ENCODE measurements around the gene OPTC.
A peak's percentile ranks its signal among the peaks of the same experiment; 100 is the strongest.
"Not testable (repeated sequence)": the region's sequence is repeated elsewhere in the genome, so short reads cannot be mapped to it uniquely, and the experiment has no call there.

The OPTC gene

DNA sequence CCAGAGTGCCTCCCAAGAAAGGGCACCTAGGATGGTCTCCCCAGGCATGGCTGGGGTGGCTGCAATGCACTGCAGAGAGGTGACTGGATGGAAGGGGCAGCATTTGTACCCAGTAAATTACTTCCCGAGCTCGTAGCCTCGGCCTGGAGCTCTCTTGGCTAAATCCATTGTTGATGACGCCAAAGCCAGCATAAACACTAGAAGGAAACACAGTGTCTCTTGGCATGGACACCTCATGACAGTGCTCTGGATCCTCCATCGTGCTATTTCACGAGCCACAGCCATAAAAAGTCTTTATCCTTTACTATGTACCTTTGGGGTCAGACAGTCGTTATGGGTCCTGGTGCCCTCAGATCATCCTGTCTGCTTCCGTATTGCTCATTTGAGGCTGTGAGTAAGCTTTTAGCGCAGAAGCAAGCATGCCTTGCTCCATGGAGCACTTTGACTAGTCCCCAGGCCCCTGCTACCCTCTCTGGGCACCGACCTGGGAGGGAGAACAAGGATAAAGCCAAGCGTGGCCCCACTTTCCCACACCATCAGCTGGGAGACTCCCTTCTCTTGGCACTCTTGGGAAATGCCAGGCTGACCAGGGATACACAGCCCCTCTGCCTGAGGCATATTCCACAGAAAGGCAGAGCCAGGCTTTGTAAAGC, 28.7 kb upstream of the OPTC start:
- DNase-seq (ENCODE audit: low read depth) = no peak

DNA sequence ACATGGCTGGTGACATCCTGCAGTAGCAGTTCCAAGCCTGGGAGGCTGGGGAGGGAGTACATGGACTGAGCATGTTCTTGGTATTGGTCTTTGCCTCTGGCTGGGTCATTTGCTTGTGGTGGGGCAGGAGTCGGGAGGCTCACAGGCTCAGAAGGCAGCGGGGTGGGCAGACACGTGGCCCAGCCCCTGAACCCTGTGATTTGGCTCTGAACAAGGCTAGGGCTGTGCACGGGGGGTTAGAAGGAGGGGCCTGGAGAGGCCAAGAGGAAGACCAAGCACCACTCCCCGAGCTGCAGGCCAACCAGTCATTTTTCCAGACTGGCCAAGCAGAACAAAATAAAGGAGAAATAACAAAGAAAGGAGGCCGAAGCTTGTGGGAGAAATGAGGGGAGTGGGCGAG, 28.0 kb upstream of the OPTC start:
- no peak for DNase-seq (ENCODE audit: low read depth)

DNA sequence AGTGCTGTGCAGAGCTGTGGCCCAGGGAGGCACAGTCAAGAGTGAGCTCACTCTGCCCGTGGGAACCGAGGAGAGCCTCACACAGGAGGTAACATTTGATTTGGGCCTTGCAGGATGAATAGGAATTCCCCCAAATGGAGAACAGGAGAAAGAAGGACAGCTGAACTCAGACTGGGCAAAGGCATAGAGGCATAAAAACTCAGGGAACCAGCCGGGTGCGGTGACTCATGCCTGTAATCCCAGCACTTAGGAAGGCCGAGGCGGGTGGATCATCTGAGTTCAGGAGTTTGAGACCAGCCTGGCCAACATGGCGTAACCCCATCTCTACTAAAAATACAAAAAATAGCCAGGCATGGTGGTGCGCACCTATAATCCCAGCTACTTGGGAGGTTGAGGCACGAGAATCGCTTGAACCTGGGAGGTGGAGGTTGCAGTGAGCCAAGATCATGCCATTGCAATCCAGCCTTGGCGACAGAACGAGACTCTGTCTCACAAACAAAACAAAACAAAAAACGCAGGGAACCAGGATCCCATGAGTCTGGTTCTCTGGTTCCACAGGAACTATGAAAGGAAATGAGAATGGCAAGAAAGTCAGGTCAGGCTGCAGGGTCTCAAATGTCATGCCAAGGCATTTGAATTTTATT, 26.9 kb upstream of the OPTC start:
- DNase-seq (ENCODE audit: low read depth) = not testable (repeated sequence)

DNA sequence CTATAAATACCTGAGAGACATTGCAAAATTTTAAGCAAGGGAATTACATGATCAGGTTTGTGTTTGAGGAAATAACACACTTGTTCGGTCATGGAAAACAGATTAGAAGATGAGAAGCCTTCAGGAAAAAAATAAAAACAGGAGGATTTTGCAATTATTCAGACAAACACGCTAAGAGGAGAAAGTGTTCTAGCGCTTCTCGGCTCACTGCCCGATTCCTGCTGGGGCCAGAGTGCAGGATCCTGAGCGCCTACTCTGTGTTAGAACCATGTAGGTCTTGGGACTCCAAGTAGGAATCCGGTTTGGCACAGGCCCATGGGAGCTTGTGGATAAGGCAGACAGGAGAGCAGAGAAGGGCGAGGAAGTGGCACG, 26.4 kb upstream of the OPTC start:
- no peak for DNase-seq (ENCODE audit: low read depth)

DNA sequence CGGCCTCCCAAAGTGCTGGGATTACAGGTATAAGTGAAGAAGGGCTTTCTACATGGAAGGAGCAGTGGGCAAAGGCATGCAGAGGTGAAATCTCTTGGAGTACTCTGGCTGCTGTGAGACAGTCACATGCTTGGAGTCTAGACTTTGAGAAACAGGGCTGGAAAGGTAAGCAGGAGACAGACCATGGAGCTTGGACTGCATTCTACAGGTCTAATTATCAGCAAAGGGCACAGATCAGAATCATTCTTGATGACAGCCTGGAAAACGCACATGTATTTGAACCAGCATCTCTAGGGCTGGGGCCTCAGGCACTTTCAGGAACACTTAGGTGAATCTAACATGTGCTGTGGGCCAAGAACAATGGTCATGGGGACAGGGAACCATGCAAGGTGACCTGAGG, 25.6 kb upstream of the OPTC start:
- no peak for DNase-seq (ENCODE audit: low read depth)

DNA sequence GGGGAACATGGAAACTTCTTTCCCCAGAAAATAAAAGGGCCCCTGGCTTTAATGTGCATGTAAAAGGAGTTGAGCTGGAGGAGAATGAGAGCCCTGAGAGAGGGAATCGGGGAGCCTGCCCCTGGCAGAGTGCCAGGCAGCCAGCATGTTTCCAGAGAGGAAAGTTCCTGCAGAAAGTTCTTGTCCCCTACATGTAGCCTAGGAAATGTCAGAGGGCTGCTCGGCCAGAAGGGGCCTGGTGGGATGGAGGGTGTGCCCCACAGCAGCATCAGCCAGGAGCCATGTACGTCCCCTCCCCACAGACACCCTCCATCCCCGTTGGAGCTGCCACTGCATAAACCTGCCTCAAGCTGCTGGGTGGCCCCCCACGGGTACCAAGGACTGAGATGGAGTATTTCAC, 23.7 kb upstream of the OPTC start:
- DNase-seq (ENCODE audit: low read depth) = no peak

DNA sequence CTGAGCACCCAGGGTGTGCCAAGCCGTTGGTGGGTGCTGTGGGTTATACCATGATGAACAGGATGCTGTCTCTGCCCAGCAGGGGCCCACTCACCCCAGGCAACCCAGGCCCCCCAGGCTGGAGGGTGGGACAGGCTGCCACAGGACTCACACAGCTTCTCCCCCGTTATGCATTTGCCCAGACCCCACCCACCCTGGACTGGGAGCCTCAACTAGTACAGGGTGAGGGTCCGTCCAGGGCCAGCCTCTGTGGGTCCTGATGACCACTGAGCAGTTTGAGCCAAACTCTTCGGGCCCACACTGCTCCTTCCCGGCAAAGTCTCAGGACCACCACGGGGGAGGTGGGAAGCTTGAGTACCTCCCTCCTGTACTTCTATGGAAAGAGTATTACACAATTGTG, 22.1 kb upstream of the OPTC start:
- DNase-seq (ENCODE audit: low read depth) = no peak

DNA sequence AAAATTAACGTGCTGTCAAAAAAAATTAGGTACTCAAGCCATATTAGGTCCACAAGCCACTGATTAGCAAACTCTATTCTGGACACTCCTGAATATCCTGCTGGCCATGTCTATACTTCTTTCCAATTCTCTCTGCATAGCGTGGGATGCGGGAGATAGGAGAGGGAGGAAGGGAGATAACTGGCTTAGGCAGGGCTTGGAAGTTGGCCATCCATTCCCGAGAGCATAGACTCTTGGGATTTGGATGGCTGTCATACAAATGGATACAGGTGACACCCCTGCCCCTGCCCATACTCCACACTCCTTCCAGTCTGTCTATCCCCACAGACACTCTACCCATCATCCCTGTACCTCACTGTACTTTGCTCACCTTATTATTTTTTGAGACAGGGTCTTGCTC, 20.7 kb upstream of the OPTC start:
- no peak for DNase-seq (ENCODE audit: low read depth)

DNA sequence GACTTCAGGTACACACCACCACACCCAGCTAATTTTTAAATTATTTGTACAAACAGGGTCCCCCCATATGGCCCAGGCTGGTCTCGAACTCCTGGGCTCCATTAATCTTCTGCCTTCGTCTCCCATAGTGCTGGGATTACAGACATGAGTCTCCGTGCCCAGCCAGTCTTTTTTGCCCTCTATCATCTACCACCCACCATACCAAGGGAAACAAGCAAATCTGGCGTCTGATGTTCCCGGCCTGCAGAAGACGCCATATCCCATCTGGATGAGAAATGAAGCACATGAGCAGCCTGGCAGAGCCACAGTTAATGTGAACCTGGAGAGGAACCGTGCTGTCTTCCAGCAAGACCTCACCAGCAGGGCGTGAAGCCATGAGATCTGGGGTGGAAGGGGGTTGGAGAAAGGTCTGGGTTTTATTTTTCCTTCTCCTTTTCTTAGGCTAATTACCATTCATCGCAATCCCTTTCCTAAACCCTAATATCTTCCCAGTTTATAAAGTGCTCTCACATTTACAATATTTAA, 20.1 kb upstream of the OPTC start:
- DNase-seq (ENCODE audit: low read depth) = no peak

DNA sequence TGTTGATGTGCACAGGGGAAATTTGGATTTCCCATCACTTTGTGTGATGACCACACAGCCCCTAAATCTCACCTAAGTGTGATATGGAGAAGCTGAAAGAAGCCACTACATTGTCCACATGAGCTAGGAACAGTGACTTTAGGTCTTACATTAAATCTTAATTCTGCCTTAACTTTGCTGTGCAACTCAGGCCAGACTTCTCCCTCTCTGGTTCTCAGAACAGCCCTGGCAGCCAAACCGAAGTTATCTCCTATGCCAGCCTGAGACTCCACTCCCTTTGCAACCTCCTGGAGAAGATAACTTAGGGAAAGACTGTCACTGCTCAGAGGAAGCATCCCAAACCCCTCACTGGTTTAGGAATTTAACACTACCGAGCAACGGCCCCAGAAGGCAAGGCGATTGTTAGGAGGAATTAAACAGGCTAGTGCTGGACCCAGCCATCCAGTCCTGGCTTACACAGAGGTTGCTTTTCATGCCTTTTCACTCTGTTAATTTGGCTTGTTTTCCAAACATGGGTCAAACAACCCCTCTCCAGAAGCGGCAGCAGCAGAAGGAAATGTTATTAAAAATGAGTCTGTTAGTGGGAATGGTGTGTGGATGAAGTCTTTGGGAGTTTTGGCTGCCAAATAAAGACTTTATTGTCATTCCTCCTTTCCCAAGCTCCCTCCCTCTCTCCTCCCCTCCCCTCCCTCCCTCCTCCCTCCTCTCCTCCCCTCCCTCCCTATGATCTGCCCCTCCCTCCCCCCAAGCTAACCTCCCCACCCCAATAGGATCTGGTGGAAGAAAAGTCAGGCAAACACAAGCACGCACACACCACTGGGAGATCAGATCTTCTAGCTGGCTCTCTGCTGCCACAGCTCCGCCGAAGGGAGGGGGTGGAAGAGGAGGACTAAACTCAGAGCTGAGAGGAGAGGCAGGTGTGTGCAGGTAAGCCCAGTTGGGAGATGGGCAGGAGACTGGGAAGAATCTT, 18.7 kb upstream of the OPTC start, which contains the start of gene PRELP:
PRELP (plus strand) TSS at position 795 of the 970 bp plus-strand sequence. CDS start 7,379 bp downstream, outside the sequence.
- no peak for DNase-seq (ENCODE audit: low read depth)

DNA sequence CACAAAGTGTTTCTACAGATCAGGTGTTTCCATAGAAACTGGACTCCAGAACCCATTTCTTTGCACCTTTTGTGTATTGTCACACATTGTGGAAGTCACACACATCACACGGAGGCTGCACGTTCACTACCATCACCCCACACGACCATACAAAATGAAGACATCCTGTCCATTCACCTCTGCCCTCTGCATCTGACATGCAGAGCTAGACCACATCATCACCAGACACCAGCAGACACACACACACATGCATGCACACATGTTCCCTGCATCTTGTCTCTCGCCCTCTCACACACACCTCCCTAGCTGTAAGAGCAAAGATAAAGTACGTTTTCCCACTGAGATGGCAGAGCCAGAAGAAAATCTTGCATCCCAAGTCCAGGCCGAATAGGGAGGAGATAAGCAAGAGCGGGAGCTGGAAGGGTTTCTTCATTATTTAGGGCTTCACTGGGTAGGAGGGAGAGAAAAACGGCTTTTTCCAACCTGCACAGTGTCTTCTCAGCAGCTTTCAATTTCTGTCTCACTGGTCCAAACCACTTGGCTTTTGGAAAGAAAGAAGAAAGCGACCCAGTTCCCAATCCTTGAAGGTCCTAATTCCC, 17.6 kb upstream of the OPTC start:
- DNase-seq (ENCODE audit: low read depth) = no peak

DNA sequence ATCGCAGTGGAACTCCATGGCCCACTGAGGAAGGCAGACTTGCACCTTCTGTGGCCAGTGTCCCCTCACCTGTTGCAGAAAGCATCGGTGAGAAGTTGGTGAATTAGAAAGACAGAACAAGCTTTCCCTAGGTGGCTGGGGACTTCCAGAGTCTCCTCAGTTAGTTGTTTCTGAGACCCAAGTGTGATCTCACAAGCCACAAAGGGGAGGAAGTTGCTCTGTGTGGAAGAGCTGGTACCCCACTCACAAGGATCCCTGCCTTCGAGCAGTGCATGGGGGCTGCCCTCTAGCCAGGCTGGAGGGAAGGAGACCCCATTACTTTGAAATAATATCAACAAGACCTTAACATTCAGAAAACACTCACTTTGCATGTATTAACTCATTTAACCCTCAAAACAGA, 16.2 kb upstream of the OPTC start:
- no peak for DNase-seq (ENCODE audit: low read depth)

DNA sequence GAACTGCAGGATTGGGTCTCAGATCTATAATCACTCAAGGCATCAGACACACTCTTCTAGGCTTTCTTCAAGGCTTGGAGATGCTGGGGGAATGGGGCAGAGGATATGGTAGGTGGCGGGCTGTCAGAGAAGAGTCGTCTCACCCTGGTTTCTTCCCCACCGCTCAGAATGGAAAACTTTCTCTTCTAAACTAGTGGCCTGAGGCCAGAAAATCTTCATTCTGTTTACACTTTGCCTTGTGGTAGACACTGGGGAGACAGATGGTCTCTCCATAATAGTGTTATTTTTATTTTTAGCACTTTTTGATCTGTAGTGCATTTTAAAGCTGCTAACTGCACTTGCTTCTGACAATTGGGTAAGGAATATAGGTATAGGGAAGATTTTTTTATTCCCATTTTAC, 15.7 kb upstream of the OPTC start:
- DNase-seq (ENCODE audit: low read depth) = no peak

DNA sequence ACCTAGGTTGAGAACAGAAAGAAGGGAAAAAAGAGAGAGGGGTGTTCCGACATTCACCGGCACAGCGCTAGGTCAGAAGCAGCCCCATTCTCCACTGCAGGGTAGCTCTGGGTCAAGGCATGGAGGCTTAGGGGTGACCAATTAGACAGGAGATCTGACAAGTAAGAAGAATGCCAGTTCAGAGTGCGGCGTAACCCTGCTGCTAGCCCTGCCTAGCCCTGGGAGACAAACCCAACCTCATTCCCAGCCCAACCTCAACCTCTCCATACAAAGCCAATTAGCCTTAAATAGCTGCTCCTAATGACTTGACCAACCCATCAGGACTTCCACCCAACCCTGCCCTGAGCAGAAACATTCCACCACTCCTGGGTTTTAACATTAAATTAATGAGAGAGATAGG, 15.0 kb upstream of the OPTC start:
- no peak for DNase-seq (ENCODE audit: low read depth)

DNA sequence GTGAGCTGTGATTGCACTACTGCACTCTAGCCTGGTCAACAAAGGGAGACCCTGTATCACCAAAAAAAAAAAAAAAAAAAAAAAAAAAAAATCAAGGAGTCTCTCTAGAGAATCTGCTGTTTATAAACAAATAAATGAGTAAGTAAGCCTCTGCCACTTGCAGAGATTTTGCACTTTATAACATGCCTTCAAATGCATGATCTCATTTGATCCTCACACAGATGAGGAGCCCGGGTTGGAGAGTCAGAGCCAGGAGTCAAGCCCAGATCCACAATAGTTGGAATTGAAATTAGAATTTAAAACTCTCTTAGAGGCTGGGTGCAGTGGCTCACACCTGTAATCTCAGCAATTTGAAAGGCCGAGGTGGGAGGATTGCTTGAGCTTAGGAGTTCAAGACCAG, 14.3 kb upstream of the OPTC start:
- no peak for DNase-seq (ENCODE audit: low read depth)

DNA sequence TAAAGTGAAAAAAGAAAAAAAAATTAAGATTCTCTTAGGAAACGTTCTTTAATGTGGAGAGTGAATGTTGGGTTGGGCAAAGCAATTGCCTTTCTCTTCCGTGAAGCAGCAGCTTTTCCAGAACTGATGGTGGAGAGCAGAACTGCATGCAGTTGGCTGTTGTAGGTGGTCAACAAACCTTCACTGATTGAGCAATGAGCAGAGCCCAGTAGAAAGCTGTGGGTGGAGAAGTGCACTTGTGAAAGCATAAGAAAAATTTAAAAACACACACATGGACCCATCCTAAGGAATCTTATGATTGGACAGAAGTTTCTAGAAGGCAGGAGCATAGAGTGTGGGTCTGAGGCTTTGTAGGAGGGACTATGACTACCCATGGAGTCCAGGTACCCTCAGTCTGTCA, 13.9 kb upstream of the OPTC start:
- DNase-seq (ENCODE audit: low read depth) = no peak

DNA sequence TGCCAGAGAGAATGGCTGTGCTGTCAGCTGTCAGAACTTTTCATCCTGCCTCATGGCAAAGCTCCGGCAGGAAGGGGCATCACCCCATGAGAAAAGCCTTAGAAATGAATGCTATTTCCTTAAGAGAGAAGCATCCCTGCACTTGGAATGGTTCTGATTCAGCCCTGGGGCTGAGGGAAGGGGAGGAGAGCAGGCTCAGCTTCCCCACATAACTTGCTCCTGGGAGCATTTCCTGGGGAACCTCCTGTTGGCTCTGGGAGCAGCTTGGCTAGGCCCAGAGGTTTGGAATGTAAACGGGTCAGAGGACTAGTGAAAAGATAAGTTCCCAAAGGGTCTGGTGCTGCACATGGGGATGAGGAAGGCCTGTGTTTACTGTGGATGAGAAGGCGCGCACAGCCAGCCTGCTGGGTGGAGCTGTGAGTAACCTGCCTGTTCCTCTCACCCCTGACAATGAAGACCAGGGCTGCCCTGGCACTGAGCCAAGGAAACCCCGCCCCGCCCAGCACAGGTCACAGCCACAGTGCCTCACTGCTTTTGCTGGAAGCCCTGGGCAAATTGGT, 13.3 kb upstream of the OPTC start:
- DNase-seq (ENCODE audit: low read depth) = peak; percentile 36

DNA sequence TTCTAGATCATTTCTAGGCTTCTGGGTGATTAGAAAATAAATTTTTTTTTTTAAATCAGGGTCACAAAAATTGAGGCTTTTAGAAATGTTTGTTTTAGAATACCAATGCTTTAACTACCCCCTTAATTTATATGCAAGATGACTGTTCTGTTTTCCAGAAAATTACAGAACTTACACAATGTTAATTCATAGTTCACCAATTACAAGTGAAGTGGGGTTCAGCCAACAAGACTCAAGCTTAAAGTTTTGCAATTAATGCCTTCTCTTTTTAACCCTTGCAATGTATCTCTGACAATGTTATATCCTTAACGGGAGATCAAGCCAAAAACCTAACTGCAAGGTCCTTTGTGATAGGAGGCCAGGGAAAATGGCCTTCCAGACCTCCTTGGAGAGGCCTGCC, 12.8 kb upstream of the OPTC start:
- no peak for DNase-seq (ENCODE audit: low read depth)

DNA sequence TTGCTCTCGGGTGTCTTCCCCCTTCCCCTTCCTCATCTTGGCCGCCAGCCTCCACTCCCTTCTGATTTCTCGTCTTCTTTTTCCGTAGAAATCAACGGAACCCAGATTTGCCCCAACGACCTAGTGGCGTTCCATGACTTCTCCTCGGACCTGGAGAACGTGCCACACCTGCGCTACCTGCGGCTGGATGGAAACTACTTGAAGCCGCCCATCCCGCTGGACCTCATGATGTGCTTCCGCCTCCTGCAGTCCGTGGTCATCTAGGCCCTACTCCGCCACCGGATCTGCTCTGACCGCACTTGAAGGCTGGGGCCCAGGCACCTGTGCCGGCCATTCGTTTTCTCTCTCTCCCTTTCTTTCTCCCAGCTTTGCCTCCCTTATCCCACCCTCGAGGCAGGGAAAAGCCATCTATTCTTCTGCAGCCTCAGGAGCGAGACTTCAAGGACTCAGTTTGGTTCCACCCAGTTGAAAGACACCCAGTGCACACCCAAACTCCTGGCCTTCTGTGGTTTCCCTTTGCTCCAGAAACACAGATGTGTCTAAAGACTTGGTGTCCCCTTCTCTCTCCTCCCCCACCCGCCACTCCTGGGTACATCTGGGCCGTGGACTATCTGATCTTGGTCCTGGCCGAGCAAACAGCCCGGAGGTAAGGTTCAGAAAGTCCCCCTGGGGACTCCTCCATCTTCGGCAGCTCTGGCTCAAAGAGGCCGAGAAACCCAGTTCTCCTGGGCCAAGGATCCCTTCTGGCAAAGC, 7.2 kb upstream of the OPTC start:
- DNase-seq (ENCODE audit: low read depth) = no peak

DNA sequence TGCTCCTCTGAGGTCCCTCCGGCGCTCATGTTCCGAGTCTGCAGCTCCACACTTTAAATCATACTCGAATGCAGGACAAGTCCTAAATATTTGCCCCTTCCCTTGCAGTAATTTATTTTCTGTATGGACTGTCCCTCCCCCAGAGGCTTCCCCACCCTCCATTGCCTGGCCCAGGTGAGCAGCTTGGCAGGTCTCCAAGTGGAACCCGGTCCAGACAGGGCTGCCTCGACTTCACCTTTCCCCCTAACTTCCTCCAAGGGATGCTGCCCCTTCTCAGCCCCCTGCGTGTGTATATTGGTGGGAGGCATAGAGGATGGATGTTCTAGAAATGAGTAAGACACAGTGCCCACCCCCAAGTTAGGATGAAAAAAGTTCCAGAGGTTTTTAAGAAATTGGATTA, 5.4 kb upstream of the OPTC start:
- DNase-seq (ENCODE audit: low read depth) = no peak

DNA sequence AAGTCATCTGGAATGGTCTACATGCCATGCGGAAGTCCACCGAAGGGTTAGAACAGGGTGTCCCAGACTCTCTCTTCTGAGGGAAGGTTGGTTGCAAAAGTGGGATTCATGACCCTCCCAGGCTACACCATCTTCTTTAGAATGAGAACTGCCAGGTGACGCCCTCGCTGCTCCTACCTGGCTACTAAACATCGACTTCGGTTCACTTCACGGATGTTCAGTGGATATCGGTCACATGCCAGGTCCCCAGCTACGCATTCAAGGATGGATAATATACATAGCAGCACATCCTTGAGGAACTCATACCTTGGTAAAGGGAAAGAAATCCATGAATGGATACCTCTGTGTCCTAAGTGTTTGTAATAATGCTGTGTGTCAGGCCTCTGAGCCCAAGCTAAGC, 3.3 kb upstream of the OPTC start:
- DNase-seq (ENCODE audit: low read depth) = no peak

Measured in stimulated activated CD8-positive, alpha-beta memory T cell treated with anti-CD3 and anti-CD28 coated beads, Interleukin-12 subunit alpha, Interleukin-12 subunit beta, amount 100 ng/mL, for 1 hour (primary cell).